ENCODE measurements around the gene EFCC1.

Gene EFCC1, protein sequence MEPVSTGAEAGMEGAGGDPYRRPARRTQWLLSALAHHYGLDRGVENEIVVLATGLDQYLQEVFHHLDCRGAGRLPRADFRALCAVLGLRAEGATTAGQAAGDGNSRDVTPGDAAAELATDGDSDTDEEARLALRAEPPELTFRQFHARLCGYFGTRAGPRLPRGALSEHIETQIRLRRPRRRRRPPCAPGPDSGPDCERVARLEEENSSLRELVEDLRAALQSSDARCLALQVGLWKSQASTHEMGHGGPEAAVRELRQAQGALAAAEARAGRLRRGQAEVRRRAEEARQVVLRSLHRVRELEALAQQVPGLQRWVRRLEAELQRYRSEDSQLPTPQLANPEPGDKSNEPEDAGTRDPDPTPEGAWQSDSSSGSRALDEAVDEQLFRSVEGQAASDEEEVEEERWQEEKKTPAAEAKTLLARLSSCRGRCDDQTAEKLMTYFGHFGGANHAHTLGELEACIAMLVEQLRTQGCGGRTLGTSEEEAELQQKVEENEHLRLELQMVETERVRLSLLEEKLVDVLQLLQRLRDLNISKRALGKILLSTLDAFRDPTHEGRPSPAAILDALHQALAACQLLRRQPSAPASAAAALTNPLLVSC

DNA sequence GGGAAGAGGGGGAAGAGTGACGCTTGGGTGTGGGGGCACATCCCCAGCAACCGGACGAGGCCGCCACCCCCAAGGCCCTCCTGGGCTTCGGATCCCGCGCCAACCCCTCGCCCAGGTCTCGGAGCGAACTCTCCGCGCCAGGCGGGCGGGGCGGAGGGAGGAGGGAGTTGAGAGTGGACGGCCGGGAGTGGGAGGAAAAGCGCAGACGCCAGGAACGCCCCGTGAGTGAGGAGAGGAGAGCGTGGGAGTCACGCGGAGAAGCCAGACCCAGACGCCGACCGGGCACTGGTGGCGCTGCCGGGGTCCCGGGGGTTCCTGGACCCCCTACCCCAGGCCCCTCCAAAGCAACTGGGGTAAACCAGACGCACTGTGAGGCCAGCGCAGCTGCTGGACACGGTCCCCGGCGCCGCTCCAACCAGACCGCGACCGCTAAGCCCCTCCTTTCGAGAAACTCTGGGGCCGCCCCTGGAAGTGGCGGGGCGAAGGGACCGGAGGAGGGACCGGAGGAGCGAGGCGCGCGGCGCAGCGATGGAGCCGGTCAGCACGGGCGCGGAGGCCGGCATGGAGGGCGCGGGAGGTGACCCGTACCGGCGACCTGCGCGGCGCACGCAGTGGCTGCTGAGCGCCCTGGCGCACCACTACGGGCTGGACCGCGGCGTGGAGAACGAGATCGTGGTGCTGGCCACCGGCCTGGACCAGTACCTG lies at the start of gene EFCC1:
EFCC1 (plus strand) TSS at position 204 of the 705 bp plus-strand sequence; CDS start at position 529, 325 bp downstream.
- in situ Hi-C loops (cut with HindIII; ENCODE audit: low pct_unique_long_range_greater_than_20kb, low sequenced_read_pairs) = no loop called here
- peak; percentile 59 to 65 for DNase-seq (ENCODE audit: low read depth in 1 of 2, low spot score in 1 of 2)
- no peak for TF ChIP-seq JUND (IDR thresholded peaks at IDR 0.05; ENCODE audit: low read depth)

DNA sequence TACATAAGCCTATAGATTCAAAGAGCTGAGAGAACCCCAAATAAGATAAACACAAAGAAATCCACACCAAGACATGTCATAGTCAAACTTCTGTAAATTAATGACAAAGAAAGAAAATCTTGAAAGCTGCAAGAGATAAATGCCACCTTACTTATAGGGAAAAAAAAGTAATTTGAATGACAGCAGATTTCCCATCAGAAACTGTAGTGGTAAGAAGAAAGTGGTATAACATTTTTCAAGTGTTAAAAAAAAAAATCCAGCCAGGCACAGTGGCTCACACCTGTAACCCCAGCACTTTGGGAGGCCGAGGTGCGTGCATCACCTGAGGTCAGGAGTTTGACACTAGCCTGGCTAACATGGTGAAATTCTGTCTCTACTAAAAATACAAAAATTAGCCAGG lies 44.7 kb upstream of the EFCC1 start:
- no peak for TF ChIP-seq JUND (IDR thresholded peaks at IDR 0.05; ENCODE audit: low read depth)
- in situ Hi-C loops (cut with HindIII; ENCODE audit: low pct_unique_long_range_greater_than_20kb, low sequenced_read_pairs) = no loop called here
- no peak for DNase-seq (ENCODE audit: low read depth in 1 of 2, low spot score in 1 of 2)

GRCh38 chr3:128965280-128965679 lies 35.8 kb upstream of the EFCC1 start:
- TF ChIP-seq JUND (IDR thresholded peaks at IDR 0.05; ENCODE audit: low read depth) = no peak
- in situ Hi-C loops (cut with HindIII; ENCODE audit: low pct_unique_long_range_greater_than_20kb, low sequenced_read_pairs) = no loop called here
- no peak for DNase-seq (ENCODE audit: low read depth in 1 of 2, low spot score in 1 of 2)

DNA sequence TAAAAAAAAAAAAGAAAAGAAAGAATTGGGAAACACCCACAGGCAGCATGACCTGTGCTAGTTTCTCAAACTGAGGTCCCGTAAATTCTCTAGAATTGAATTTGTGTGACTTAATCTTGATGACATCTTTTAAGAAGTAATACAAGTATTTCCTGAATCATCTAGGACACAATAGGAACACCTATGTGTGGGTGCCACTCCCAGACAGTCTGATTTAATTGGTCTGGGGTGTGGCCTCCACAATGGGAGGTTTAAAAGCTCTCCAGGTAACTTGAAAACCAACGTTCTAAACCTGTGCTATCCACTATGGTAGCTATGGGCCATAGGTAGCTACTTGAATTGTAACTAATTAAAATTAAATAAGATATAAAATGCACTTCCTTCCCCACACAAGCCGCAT lies 35.3 kb upstream of the EFCC1 start:
- DNase-seq (ENCODE audit: low read depth in 1 of 2, low spot score in 1 of 2) = peak in 1 of 2 experiments; percentile 37
- in situ Hi-C loops (cut with HindIII; ENCODE audit: low pct_unique_long_range_greater_than_20kb, low sequenced_read_pairs) = no loop called here
- no peak for TF ChIP-seq JUND (IDR thresholded peaks at IDR 0.05; ENCODE audit: low read depth)

- peak in 1 of 2 experiments; percentile 24 for DNase-seq (ENCODE audit: low read depth in 1 of 2, low spot score in 1 of 2)
- in situ Hi-C loops (cut with HindIII; ENCODE audit: low pct_unique_long_range_greater_than_20kb, low sequenced_read_pairs) = no loop called here
- TF ChIP-seq JUND (IDR thresholded peaks at IDR 0.05; ENCODE audit: low read depth) = no peak
Measured at GRCh38 chr3:128967748-128968355, 33.3 kb upstream of the EFCC1 start.

GRCh38 chr3:128969993-128970739 lies 30.9 kb upstream of the EFCC1 start:
- in situ Hi-C loops (cut with HindIII; ENCODE audit: low pct_unique_long_range_greater_than_20kb, low sequenced_read_pairs) = no loop called here
- DNase-seq (ENCODE audit: low read depth in 1 of 2, low spot score in 1 of 2) = peak in 1 of 2 experiments; percentile 50

DNA sequence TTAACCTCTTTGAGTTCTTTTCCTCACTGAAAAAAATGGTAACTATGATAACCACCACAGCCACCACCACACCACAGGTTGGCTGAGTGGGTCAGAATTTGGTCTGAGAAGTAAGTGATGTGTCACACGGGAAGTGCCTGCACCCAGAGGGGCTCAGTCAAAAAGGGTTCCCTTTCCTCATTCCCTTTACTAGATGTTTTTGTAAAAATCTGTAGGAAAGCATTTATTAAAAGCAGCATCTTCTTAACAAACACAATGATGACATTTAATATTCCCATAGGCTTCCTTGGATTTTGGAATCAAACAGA lies 30.4 kb upstream of the EFCC1 start:
- TF ChIP-seq JUND (IDR thresholded peaks at IDR 0.05; ENCODE audit: low read depth) = no peak
- in situ Hi-C loops (cut with HindIII; ENCODE audit: low pct_unique_long_range_greater_than_20kb, low sequenced_read_pairs) = no loop called here
- no peak for DNase-seq (ENCODE audit: low read depth in 1 of 2, low spot score in 1 of 2)

More at GRCh38 chr3:128969993-128970739, 30.9 kb upstream of the EFCC1 start:
- TF ChIP-seq JUND (IDR thresholded peaks at IDR 0.05; ENCODE audit: low read depth) = no peak

GRCh38 chr3:128971421-128972100 lies 29.5 kb upstream of the EFCC1 start:
- in situ Hi-C loops (cut with HindIII; ENCODE audit: low pct_unique_long_range_greater_than_20kb, low sequenced_read_pairs) = no loop called here
- no peak for TF ChIP-seq JUND (IDR thresholded peaks at IDR 0.05; ENCODE audit: low read depth)
- DNase-seq (ENCODE audit: low read depth in 1 of 2, low spot score in 1 of 2) = no peak

DNA sequence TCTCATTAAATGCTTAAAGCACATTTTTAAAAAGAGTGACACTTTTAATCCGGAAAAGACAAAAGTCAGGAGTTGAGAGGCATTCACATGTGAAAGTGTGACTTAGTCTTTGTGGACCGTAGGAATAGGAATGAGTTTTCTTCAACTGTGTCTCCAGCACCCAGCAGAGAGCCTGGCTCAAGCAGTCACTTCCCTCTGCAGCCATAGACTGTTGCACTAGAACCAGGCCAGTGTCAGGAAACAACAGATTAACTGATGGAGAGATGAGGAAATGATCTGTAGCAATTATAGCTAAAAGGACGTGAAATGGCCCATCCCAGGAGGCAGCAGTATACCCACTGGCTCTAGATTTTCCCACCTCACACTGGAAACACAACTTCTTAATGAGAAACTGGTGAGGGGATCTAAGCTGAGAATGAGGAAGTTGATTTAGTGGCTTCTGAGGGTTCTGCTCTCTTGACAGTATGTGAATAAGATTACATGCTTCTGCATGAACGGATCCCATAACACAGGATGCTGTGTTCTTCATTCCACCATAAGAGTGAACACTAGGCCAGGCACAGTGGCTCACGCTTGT lies 27.0 kb upstream of the EFCC1 start:
- DNase-seq (ENCODE audit: low read depth in 1 of 2, low spot score in 1 of 2) = no peak
- TF ChIP-seq JUND (IDR thresholded peaks at IDR 0.05; ENCODE audit: low read depth) = no peak
- in situ Hi-C loops (cut with HindIII; ENCODE audit: low pct_unique_long_range_greater_than_20kb, low sequenced_read_pairs) = no loop called here

- DNase-seq (ENCODE audit: low read depth in 1 of 2, low spot score in 1 of 2) = no peak
- no peak for TF ChIP-seq JUND (IDR thresholded peaks at IDR 0.05; ENCODE audit: low read depth)
- in situ Hi-C loops (cut with HindIII; ENCODE audit: low pct_unique_long_range_greater_than_20kb, low sequenced_read_pairs) = no loop called here
Measured at GRCh38 chr3:128975276-128975675, 25.8 kb upstream of the EFCC1 start.

DNA sequence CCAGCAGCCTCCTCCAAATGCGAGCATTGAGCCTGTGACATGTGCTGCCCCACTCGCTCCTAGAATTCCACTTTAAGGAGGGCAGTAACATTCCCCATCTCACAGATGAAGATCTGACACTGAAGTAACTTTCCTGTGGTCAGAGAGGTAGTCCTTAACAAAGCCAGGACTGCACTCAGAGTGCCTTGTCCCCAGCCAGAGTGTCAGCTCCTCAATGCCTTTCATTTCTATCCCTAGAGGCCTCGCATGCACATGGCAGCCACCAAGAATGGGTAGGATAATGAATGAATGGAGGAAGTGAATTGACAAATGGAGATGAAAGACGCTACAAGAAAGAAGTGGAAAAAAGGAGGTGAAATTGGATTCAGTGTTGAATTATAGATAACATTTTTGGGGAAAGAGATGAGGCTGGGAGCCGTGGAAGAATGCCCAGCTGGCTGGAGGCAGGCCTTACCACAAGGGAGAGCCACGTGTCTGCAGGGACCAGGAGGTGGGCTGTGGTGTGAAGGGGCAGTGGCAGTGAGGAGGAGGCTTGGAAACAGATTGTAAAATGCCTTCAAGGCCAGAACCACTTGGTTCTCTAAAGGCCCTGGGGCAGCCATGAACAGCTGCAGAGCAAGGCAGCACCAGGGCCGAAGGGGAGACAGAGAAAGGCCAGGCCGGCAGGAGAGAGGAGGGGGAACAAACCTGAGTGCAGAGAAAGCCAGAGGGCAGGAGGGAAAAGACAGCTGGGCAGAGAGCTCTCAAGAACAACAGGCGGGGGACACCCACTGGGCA lies 17.6 kb upstream of the EFCC1 start:
- no peak for TF ChIP-seq JUND (IDR thresholded peaks at IDR 0.05; ENCODE audit: low read depth)
- no peak for DNase-seq (ENCODE audit: low read depth in 1 of 2, low spot score in 1 of 2)
- in situ Hi-C loops (cut with HindIII; ENCODE audit: low pct_unique_long_range_greater_than_20kb, low sequenced_read_pairs) = no loop called here

Measured in T47D (cell line).